Esophagus (tissue), 2 donors: ENCODE results near the gene TRMT10B. TPM values are rescaled to one million over a fixed set of nuclear protein-coding genes. Genes with fewer than 3 reads are reported as not detected.

Source experiments
- H3K27ac ChIP-seq, 2 donors: one replicate each; pipeline ENCODE4 v1.5.1; 2013; ENCODE audit warnings: low read depth in 2 of 2, mild to moderate bottlenecking in 2 of 2, inconsistent platforms in 1 of 2, low read length in 1 of 2, moderate library complexity in 1 of 2
- H3K27me3 ChIP-seq, 2 donors: one replicate each; pipeline ENCODE4 v1.6.1; 2013; ENCODE audit warnings: low read length in 2 of 2, control low read depth in 1 of 2, mild to moderate bottlenecking in 1 of 2; ENCODE audit not compliant: insufficient read depth in 2 of 2, control insufficient read depth in 1 of 2
- H3K36me3 ChIP-seq, 2 donors: one replicate each; pipeline ENCODE4 v1.6.1; 2013; ENCODE audit warnings: low read length in 1 of 2; ENCODE audit not compliant: control insufficient read depth in 2 of 2, insufficient read depth in 2 of 2
- H3K4me1 ChIP-seq, 2 donors: one replicate each; pipeline ENCODE4 v1.6.1; 2013; ENCODE audit warnings: low read length in 1 of 2; ENCODE audit not compliant: control insufficient read depth in 2 of 2, insufficient read depth in 2 of 2
- H3K4me3 ChIP-seq, 2 donors: one replicate each; pipeline ENCODE4 v1.5.1; 2013; ENCODE audit warnings: low read length in 2 of 2, mild to moderate bottlenecking in 2 of 2, low read depth in 1 of 2, moderate library complexity in 1 of 2
- H3K9me3 ChIP-seq, 2 donors: one replicate each; pipeline ENCODE4 v1.6.1; 2013; ENCODE audit warnings: mild to moderate bottlenecking in 2 of 2, low read depth in 1 of 2, low read length in 1 of 2, moderate library complexity in 1 of 2; ENCODE audit not compliant: control insufficient read depth in 2 of 2, insufficient read depth in 1 of 2
- WGBS, 2 donors: extraction: QIAGEN DNeasy Blood & Tissue Kit; methylation state at CpG; one replicate each; pipeline ENCODE4 v1.1.7; 2013; 5-methylcytosine and 5-hydroxymethylcytosine counted together
- polyA plus RNA-seq, 2 donors: library from polyadenylated mRNA; stranded (reverse); fragments of 200-250 nt; gene quantifications; one replicate each; pipeline ENCODE4 v1.2.3, GENCODE V29; 2013
- donor health status: healthy with polysubstance abuse.
- donor health status: Bipolar disorder and iron deficiency.

The TRMT10B gene
- polyA plus RNA-seq, 2 donors, result 3.8 to 4.3 TPM

- H3K36me3 ChIP-seq, result no peaks in the 10 kb centered on the region
- H3K9me3 ChIP-seq, result no peaks in the 10 kb centered on the region
- 80 to 84% methylated on average over 6 of the region's 6 CpGs for WGBS, 2 donors
- H3K27ac ChIP-seq, result no peak overlapping the region
- no peaks in the 10 kb centered on the region for H3K27me3 ChIP-seq
- no peaks in the 10 kb centered on the region for H3K4me1 ChIP-seq
- H3K4me3 ChIP-seq, result no peak overlapping the region
These were observed 34.7 kb downstream of the TRMT10B start for GRCh38 chr9:37788332-37788731.

GRCh38 chr9:37790096-37790495 lies 36.5 kb downstream of the TRMT10B start:
- no peaks in the 10 kb centered on the region for H3K27me3 ChIP-seq
- no peak overlapping the region for H3K27ac ChIP-seq
- no peaks in the 10 kb centered on the region for H3K4me1 ChIP-seq
- H3K9me3 ChIP-seq, result no peaks in the 10 kb centered on the region
- H3K36me3 ChIP-seq, result no peaks in the 10 kb centered on the region
- WGBS, 2 donors, result 96 to 98% methylated on average over 2 of the region's 2 CpGs
- no peak overlapping the region for H3K4me3 ChIP-seq

GRCh38 chr9:37792122-37792521 lies 38.5 kb downstream of the TRMT10B start:
- 90 to 93% methylated on average over 5 of the region's 5 CpGs for WGBS, 2 donors
- no peak overlapping the region for H3K27ac ChIP-seq
- H3K4me3 ChIP-seq, result no peak overlapping the region
- no peaks in the 10 kb centered on the region for H3K27me3 ChIP-seq
- H3K4me1 ChIP-seq, result no peaks in the 10 kb centered on the region
- H3K9me3 ChIP-seq, result no peaks in the 10 kb centered on the region
- no peaks in the 10 kb centered on the region for H3K36me3 ChIP-seq

- 60 to 65% methylated on average over 2 of the region's 2 CpGs for WGBS, 2 donors
- Histone ChIP-seq H3K9me3 (no peaks in the 10 kb centered on the region), H3K4me3 (no peak overlapping the region), H3K27ac (no peak overlapping the region), H3K36me3 (no peaks in the 10 kb centered on the region), H3K27me3 (no peaks in the 10 kb centered on the region), H3K4me1 (no peaks in the 10 kb centered on the region)
These were observed 42.6 kb downstream of the TRMT10B start for GRCh38 chr9:37796232-37796631.

GRCh38 chr9:37798677-37799076 lies 45.1 kb downstream of the TRMT10B start:
- H3K4me1 ChIP-seq, result peaks cover 3% of the 10 kb centered on the region in 2 donors
- H3K4me3 ChIP-seq, result no peak overlapping the region
- 53 to 54% methylated on average over 1 of the region's 1 CpG for WGBS, 2 donors
- H3K27me3 ChIP-seq, result no peaks in the 10 kb centered on the region
- H3K36me3 ChIP-seq, result no peaks in the 10 kb centered on the region
- no peaks in the 10 kb centered on the region for H3K9me3 ChIP-seq
- no peak overlapping the region for H3K27ac ChIP-seq

- WGBS, 2 donors, result 0 to 1% methylated on average over 46 to 72 of the region's 72 CpGs
- Histone ChIP-seq H3K4me3 (peak within 1 kb of the TSS; percentile 74 to 94), H3K36me3 (no peaks in the 10 kb centered on the region), H3K27me3 (no peaks in the 10 kb centered on the region), H3K27ac (peak within 1 kb of the TSS; percentile 88 to 93), H3K4me1 (peaks cover 3% of the 10 kb centered on the region in 2 donors), H3K9me3 (no peaks in the 10 kb centered on the region)
These were observed 47.2 kb downstream of the TRMT10B start, which contains the start of gene DCAF10 for GRCh38 chr9:37800631-37801286. Gene DCAF10, plus strand, starts transcription at chr9:37800797. Its CDS starts 70 bp downstream, at chr9:37800867.

- H3K36me3 ChIP-seq, result no peaks in the 10 kb centered on the region
- no peaks in the 10 kb centered on the region for H3K9me3 ChIP-seq
- peaks cover 3% of the 10 kb centered on the region in 2 donors for H3K4me1 ChIP-seq
- peak overlapping the region; percentile 88 to 93 for H3K27ac ChIP-seq
- WGBS, 2 donors, result 0 to 1% methylated on average over 37 to 45 of the region's 45 CpGs
- H3K4me3 ChIP-seq, result peak overlapping the region; percentile 74 to 94
- no peaks in the 10 kb centered on the region for H3K27me3 ChIP-seq
These were observed 47.8 kb downstream of the TRMT10B start for GRCh38 chr9:37801287-37801850.

GRCh38 chr9:37801959-37802711 lies 48.5 kb downstream of the TRMT10B start:
- no peaks in the 10 kb centered on the region for H3K9me3 ChIP-seq
- peaks cover 3% of the 10 kb centered on the region in 2 donors for H3K4me1 ChIP-seq
- H3K27ac ChIP-seq, result no peak overlapping the region
- 49 to 50% methylated on average over 10 of the region's 10 CpGs for WGBS, 2 donors
- H3K27me3 ChIP-seq, result no peaks in the 10 kb centered on the region
- H3K4me3 ChIP-seq, result peak overlapping the region; percentile 74 to 94
- no peaks in the 10 kb centered on the region for H3K36me3 ChIP-seq

- Histone ChIP-seq H3K27ac (no peak overlapping the region), H3K27me3 (no peaks in the 10 kb centered on the region), H3K4me3 (no peak overlapping the region), H3K36me3 (no peaks in the 10 kb centered on the region), H3K9me3 (no peaks in the 10 kb centered on the region), H3K4me1 (peaks cover 2 to 3% of the 10 kb centered on the region in 2 donors)
- WGBS, 2 donors, result 73 to 80% methylated on average over 4 of the region's 4 CpGs
These were observed 52.7 kb downstream of the TRMT10B start for GRCh38 chr9:37806271-37806670.
